Lung microvascular endothelial cell (primary cell): ENCODE data around the gene CDKN2B-AS1. TPM values are rescaled to one million over a fixed set of nuclear protein-coding genes. Genes with fewer than 3 reads are reported as not detected.

Experiments used
- DNase-seq, 2 donors: peaks; one replicate each; pipeline versions ENCODE4 v3.0.0 to v3.0.0-alpha.2; 2010; ENCODE audit warnings: low read depth in 2 of 2
- total RNA-seq: library from RNA; depleted of rRNA; stranded (reverse); fragments of >200 nt; gene quantifications from 2 replicates; pipeline ENCODE4 v1.2.1, GENCODE V29; 2014

Gene CDKN2B-AS1
- total RNA-seq, 1 donor from 2014 or later = 0.60 TPM

DNA sequence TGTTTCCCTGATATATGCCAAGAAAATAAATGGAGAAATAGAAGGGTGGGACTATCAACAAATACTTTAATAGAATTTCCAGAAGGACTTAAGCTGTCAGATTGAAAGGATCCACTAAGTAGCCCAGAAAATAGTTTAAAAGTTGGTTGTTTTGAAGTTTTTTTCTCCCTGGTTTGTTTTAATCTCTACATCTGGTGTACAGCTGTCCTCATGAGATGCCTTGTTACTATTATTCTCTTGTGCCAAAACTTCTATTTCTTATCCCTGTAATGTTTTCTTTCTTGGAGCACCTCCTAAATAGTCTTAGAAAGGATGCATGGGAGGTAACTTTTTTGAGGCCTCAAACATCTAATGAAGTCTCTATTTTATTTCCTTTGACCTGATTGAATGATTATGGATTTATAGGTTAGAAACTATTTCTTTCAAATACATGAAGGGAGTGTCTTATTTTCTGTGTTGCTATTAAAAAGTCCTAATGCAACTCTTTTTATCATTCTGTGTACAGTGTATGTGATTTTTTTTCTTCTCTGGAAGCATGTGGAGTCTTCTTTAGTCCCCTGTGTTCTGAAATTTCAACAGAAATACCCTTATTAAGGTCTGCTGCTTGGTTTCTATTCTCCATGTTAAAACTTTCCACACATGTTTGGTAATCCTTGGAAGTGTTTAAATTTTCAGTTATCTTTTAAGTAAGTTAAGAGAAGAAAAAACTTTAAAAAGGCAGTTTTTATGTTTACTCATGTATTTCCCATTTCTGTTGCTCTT lies 154.5 kb downstream of the CDKN2B-AS1 start:
- DNase-seq = no peak

DNA sequence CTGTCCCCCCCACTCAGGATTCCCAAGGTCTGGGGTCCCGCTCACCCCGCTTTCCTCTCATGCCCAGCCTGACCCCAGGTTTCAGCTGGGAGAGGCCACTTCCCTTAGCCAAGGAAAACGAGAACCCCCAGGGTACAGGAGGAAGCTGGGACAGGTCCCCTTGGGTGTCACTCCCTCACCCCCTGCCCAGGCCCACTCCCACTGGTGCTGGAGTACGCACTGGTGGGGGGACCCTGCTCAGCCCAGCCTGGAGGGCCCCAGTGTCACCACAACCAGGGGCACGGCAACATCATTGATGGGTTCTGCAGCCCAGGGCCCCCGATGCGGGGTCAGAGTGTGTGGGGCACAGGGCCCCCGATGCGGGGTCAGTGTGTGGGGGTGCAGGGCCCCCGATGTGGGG lies 159.5 kb downstream of the CDKN2B-AS1 start:
- no peak for DNase-seq

DNA sequence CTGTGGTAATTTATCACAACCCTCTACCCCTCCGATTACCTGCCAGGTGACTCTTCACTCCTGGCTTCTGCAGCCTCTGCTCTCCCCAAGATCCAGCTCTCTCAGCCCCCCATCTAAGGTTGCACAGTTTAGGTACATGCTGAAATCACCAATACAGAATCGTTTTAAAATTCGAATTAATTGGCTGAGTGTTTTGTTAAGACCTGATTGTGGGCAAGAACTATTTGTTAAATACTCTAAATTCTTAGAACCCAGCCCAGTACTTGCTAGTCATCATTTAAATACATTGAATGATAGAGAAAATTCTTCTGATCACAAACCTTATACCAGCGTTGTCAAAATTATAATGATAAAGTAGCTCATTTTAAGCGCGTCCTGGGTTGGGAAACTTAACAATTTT lies 162.0 kb downstream of the CDKN2B-AS1 start:
- DNase-seq = no peak

DNA sequence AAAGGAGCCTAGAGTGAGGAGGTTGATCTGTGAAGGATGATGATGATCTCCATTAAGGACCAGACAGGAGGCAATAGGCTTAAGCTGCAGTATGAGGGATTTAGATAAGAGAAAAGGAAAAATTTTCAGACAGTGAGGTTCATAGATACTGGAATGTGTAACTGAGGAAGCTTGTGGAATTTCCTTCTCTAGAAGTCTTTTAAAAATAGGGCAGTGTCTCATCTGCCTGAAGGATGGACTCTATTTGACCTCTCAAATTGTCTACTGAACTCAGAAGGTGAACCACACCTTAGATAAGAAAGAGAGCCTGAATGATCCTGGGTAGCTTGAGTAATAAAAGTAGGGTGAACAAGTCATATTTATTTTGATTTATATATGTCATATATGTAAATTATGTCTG lies 162.7 kb downstream of the CDKN2B-AS1 start:
- peak in 1 of 2 donors; percentile 54 for DNase-seq

DNA sequence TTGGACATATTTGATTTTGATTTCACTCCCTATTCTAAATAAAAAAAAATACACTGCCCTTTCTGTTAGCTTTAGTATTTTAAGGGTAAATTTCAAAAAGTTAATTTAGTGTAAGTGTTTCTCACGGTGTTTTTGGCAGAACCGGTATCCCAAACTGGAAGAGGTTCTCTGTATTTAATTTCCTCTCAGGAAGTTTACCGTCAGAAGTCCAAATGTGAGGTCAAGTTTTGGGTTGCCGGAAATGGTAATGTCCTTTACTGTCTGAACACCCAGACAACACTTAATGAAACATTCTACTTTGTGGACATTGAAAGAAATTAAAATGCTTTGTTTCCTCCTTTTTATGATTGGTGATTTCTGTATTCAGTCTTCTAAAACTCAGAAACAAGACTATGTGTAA lies 163.2 kb downstream of the CDKN2B-AS1 start:
- peak; percentile 50 to 79 for DNase-seq

DNA sequence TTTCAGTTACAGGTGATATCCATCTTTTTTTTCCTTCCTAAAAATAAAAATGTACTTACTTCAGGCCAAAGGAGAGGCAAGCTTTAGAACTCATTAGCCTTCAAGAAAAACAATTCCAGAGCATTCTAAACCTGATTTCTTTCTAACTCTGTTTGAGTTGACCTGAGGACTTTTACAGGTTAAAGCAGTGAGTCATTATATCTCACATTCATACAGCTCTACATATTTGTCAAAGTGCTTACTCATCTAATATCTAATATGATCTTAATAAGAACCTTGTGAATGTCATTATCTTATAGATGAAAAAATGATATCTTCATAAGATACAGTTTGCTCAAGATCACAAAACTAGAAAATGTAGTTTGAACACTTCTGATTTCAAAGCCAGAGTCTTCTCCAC lies 163.7 kb downstream of the CDKN2B-AS1 start:
- peak; percentile 12 to 47 for DNase-seq

DNA sequence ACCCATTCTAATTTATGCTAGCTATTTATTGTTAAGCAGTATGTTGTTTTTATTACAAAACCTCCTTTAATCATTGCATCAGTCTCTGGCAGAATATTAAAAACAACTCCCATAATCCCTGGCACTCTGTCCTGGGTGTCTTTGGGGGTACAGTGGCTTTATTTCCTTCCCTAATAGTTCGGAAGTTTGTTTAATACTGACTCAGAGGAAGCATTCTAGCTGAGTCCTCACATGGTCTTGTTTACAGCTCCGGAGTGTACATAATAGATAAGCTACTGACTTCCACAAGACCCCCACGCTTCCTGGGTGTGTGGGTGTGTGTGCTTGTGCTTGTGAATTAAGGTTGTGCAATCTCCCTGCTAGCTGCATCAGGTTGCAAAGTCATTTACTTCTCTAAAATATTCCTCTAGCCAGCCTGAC lies 164.3 kb downstream of the CDKN2B-AS1 start:
- DNase-seq = peak; percentile 10 to 70

DNA sequence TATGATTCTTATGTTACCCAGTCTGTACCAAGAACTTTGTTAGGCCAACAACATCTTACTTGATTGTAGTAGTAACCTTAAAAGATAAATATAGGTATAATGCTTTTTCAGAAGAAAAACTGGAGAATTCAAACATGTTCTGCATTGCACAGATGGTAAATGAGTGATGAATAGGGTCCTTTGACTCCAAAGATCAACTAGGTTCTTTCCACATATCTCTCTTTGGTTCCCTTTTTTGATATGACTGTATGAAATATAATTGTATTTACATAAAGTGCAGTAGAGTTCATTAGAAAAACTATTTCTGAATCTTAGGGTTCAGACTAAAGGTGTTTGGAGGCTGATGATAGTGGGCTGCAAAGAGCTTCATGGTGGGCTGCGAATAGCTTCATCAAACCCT lies 165.0 kb downstream of the CDKN2B-AS1 start:
- DNase-seq = no peak

DNA sequence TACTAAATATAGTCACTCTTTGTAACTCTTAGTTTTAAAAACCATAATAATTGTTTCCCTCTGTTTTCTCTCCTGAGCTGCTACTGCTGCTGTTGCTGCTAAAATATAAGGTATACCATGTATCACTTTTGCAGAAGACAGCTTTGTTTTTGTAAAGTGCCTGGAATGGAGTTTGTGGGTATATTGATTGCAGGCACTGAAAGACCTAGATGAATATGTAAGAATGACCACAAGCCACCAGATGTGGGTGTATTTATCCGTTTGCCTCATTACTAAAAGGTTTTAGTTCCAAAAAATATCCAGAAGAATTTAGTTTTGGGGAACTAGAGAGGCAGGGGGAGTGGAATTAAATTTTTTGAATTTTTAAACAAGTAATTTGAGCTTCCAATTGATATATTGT lies 165.6 kb downstream of the CDKN2B-AS1 start:
- no peak for DNase-seq

DNA sequence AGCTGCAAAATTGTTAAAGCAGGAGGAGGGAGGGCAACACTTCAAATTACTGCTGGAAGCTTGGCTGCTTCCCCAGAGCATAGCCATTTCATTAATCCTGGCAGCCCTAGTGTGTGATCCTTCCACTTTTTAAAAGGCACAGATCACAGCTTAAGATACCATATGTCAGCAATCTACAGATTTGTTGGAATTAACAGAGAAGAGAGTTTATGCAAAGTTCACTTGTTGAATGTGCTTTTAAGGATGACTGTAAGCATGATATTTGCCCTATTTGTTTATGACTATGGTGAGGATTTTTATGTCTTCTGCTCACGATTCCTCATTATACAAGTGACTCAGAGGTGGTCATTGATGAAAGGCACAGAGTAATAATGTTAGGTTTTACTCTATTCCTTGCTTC lies 170.6 kb downstream of the CDKN2B-AS1 start:
- DNase-seq = no peak

DNA sequence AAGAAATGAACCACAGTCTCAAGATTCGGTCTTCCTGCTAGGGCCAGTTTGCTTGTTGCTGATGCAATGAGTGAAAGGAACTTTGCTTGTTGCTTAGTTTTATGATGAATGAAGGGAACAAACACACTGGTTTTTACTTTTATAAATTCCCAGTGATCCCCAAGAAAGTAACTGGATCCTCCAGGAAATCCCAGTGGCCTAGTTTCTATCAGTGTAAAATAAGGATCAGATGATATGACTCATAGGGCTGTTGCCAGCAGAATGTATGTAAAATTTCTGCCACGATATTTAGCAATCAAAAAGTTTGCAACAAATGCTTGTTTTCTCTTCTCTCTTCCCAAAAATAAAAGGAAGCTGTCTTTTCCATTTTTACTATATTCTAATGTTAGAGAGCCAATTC lies 174.7 kb downstream of the CDKN2B-AS1 start:
- DNase-seq = peak in 1 of 2 donors; percentile 19

DNA sequence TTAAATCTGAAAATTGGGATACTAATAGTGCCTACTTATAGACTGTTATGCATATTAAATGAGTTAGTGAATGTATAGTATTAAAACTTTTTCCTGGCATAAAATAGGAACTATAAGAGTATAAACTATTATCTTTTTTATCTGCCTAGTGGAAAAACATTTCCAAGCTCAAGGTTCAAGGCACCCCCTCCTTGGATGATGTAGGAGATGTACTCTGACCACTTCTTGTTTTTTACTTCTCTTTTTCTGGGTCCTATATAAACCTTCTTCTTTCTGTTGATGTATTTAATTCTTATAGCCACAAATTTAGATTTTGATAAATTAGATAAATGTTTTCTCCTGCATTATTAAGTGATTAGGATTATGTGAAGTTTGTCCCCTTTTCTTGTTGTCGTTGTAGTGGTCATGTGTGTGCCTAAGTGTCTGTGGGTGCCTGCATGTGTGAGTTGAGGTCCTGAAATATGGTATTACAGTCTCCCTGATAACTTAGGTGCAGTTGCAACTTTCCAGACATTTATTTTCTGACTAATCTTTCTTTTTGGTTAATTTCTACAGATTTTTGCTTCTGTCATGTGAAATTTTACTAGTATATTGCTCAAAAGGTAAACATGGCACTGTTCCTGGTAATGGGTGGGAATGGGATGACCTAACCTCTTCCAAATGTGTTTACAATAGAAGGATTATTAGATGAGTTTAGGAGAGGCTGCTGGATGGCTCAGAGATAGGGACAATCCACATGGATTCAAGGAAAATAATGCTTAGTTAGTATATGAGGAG lies 175.3 kb downstream of the CDKN2B-AS1 start:
- DNase-seq = peak in 1 of 2 donors; percentile 10

Other genes with a start within 250 kb of the CDKN2B-AS1 start
- 11.1 and 13.3 TPM in 2 replicates for gene MTAP, start 192.2 kb upstream of the CDKN2B-AS1 start, total RNA-seq
- gene CDKN2A, start 399 bp upstream of the CDKN2B-AS1 start, total RNA-seq = 0.60 and 13.3 TPM in 2 replicates
- gene CDKN2B, start 14.5 kb downstream of the CDKN2B-AS1 start, total RNA-seq = 1.4 and 4.4 TPM in 2 replicates